SK-N-SH (cell line): ENCODE data around the gene RAP1GAP.

Experiments used
- EP300 ChIP-seq, 2 experiments: IDR thresholded peaks; 2 replicates each; pipeline versions ENCODE4 v1.4.0 to v1.6.1; 2012; ENCODE audit warnings: borderline replicate concordance in 1 of 2, low read depth in 1 of 2, low read length in 1 of 2
- FOXJ3 ChIP-seq: sonication (generic); formaldehyde crosslinking; IDR thresholded peaks from 2 replicates; pipeline ENCODE4 v1.5.1; 2020; ENCODE audit warnings: mild to moderate bottlenecking, missing genetic modification reagents
- FOXM1 ChIP-seq: IDR thresholded peaks from 2 replicates; pipeline ENCODE4 v1.4.0; 2012; ENCODE audit warnings: low read depth, mild to moderate bottlenecking
- POLR2AphosphoS5 ChIP-seq: IDR thresholded peaks from 2 replicates; pipeline ENCODE4 v1.6.1; 2012; ENCODE audit warnings: low read depth, low read length
- RCOR1 ChIP-seq: fragments of 150-350 bp; IDR thresholded peaks from 2 replicates; pipeline ENCODE4 v1.6.1; 2017; ENCODE audit warnings: antibody characterized with exemption, low read length
- TAF1 ChIP-seq: IDR thresholded peaks from 2 replicates; pipeline ENCODE4 v1.6.1; 2012; ENCODE audit warnings: low read depth, mild to moderate bottlenecking, low read length, moderate library complexity, borderline replicate concordance
- TF ChIP-seq, protein P1 (sequence below): fragments of 200-600 bp; sonication (generic); IDR thresholded peaks from 2 replicates; pipeline ENCODE4 v1.6.1; 2017; ENCODE audit warnings: antibody characterized with exemption, mild to moderate bottlenecking, moderate library complexity
- TF ChIP-seq, protein P2 (sequence below): IDR thresholded peaks from 2 replicates; pipeline ENCODE4 v1.6.1; 2012; ENCODE audit warnings: mild to moderate bottlenecking, low read depth, low read length, moderate library complexity

DNA sequence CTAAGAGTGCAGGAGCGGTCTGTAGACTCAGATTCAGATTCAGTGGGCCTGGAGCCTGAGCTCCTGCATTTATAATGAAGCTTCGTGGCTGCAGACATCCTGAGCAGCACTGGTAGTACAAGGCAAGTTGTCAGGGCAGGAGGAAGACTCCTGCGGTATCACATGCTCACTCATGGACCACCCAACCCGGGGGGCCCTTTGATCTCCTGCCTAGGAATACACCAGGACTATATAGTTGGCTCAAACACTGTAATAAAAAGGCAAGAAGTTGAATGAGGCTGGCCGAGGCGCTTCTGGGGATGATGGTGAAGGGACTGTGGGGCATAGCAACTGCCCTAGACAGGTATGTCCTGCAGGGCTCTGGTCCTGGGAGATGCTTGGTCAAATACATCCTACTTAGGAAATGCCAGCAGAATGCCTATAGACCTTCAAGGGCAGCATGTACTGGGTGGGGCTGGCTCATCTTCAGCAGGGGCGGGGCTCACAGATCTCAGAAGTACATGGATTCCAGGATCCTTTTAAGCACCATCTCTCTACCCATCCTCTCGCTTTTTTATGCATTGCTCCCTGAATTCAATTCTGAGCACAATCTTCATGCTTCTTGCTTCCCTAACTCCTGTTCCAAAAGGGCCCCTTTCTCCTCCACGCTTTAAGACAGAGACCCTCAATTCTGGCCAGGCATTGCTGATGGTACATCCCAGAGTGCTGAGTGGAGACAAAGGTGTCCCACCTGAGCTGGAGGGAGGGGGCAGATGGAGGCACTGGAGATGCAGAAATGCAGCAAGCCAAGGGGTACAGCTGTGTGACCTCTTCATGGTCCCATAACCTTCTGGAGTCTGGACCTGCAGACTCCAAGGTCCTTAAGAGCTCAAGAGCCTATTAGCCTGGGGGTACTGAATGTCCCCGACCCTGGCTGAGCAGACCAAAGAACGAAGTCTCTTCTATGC lies 2.1 kb upstream of the RAP1GAP start:
- TF ChIP-seq TAF1 (no peak), FOXJ3 (CRISPR knock-in tag) (no peak), POLR2AphosphoS5 (no peak), FOXM1 (no peak), EP300 (IDR thresholded peaks at IDR 0.05; ENCODE audit: borderline replicate concordance in 1 of 2, low read depth in 1 of 2, low read length in 1 of 2) (no peak), RCOR1 (no peak)
- TF ChIP-seq, protein P1, sequence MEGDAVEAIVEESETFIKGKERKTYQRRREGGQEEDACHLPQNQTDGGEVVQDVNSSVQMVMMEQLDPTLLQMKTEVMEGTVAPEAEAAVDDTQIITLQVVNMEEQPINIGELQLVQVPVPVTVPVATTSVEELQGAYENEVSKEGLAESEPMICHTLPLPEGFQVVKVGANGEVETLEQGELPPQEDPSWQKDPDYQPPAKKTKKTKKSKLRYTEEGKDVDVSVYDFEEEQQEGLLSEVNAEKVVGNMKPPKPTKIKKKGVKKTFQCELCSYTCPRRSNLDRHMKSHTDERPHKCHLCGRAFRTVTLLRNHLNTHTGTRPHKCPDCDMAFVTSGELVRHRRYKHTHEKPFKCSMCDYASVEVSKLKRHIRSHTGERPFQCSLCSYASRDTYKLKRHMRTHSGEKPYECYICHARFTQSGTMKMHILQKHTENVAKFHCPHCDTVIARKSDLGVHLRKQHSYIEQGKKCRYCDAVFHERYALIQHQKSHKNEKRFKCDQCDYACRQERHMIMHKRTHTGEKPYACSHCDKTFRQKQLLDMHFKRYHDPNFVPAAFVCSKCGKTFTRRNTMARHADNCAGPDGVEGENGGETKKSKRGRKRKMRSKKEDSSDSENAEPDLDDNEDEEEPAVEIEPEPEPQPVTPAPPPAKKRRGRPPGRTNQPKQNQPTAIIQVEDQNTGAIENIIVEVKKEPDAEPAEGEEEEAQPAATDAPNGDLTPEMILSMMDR, result no peak
- TF ChIP-seq, protein P2, sequence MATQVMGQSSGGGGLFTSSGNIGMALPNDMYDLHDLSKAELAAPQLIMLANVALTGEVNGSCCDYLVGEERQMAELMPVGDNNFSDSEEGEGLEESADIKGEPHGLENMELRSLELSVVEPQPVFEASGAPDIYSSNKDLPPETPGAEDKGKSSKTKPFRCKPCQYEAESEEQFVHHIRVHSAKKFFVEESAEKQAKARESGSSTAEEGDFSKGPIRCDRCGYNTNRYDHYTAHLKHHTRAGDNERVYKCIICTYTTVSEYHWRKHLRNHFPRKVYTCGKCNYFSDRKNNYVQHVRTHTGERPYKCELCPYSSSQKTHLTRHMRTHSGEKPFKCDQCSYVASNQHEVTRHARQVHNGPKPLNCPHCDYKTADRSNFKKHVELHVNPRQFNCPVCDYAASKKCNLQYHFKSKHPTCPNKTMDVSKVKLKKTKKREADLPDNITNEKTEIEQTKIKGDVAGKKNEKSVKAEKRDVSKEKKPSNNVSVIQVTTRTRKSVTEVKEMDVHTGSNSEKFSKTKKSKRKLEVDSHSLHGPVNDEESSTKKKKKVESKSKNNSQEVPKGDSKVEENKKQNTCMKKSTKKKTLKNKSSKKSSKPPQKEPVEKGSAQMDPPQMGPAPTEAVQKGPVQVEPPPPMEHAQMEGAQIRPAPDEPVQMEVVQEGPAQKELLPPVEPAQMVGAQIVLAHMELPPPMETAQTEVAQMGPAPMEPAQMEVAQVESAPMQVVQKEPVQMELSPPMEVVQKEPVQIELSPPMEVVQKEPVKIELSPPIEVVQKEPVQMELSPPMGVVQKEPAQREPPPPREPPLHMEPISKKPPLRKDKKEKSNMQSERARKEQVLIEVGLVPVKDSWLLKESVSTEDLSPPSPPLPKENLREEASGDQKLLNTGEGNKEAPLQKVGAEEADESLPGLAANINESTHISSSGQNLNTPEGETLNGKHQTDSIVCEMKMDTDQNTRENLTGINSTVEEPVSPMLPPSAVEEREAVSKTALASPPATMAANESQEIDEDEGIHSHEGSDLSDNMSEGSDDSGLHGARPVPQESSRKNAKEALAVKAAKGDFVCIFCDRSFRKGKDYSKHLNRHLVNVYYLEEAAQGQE, result no peak
